ENCODE results near the gene PTK7. TPM values are rescaled to one million over a fixed set of nuclear protein-coding genes. Genes with fewer than 3 reads are reported as not detected.

Gene PTK7
- total and polyA plus RNA-seq, 8 donors: 4.0 to 64.9 (median 27.4) TPM

DNA sequence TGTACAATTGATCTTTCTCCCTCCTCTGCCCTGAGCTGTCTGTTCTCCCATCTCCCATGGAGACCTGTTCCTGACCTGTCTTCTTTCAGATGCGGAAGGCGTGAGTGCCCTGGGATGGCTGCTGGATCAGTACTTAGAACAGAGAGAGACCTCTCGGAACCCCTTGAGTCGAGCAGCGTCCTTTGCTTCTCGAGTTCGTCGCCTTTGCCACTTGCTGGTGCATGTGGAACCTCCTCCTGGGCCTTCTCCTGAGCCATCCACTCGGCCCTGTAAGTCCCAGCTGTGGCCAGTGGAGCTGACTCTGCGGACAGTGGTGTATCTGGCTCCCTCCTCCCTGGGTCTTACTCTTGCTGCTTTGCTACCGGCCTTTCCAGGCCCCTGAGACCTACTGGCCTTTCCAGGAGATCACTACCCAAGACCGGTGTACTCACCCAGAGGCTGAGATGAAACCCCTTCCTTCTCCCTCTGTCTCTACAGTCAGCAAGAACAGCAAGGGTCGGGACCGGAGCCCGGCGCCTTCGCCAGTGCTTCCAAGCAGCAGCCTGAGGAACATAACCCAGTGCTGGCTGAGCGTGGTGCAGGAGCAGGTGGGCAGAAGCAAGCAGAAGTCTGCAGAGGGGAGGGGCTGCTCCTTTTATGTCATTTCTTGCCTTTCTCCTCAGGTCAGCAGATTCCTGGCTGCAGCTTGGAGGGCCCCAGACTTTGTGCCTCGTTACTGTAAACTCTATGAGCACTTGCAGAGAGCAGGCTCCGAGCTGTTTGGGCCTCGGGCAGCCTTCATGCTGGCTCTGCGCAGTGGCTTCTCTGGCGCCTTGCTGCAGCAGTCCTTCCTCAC, 128.4 kb downstream of the PTK7 start:
- 93 to 96% (median 95%) methylated on average over 23 of the region's 23 CpGs for WGBS, 5 donors

DNA sequence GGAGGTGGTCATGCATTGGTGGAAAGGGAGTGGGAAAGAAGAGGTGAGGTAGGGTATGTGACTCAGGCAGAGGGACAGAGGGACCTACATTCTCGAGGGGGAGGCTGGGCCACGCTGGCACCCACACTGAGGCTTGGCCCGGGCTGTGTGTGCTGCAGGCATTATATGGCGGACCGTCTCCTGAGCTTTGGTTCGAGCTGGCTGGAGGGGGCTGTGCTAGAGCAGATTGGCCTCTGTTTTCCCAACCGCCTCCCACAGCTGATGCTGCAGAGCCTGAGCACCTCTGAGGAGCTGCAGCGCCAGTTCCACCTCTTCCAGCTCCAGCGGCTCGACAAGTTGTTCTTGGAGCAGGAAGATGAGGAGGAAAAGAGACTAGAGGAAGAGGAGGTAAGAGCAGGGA, 129.7 kb downstream of the PTK7 start:
- H3K4me3 ChIP-seq: no peak overlapping the region
- peaks cover 15 to 58% (median 36%) of the 10 kb centered on the region in 4 donors for H3K36me3 ChIP-seq

More for the DNA sequence above, 128.4 kb downstream of the PTK7 start:
- H3K27ac ChIP-seq: no peak overlapping the region
- no peak for TF ChIP-seq EP300 (IDR thresholded peaks at IDR 0.05)
- no peak for TF ChIP-seq POLR2A (IDR thresholded peaks at IDR 0.05)
- H3K4me3 ChIP-seq: no peak overlapping the region
- no peaks in the 10 kb centered on the region for H3K27me3 ChIP-seq
- H3K36me3 ChIP-seq: peaks cover 23 to 71% (median 50%) of the 10 kb centered on the region in 4 donors
- intact Hi-C loops (cut with DNase I; ENCODE audit: low total_unique reads): no loop called here
- H3K4me1 ChIP-seq: no peaks in the 10 kb centered on the region
- DNase-seq: no peak
- H3K9me3 ChIP-seq: no peaks in the 10 kb centered on the region

DNA sequence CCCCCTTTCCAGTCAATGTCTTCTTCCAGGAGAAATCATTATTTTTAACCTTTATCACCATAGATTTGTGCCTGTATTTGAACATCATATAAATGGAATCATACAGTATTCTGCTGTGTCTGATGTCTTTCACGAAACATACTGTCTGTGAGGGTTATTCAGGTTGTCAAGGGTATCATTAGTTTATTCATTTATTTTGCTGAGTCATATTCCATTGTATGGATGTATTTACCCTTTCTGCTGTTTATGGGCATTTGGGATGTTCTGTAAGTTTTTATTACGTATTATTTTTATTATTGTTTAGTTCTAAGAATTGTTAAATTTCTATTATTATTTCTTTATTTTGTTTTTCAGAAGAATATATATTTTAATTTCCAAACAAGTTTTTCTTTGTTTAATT, 131.2 kb downstream of the PTK7 start:
- TF ChIP-seq POLR2AphosphoS5 (IDR thresholded peaks at IDR 0.05) (no peak), EP300 (IDR thresholded peaks at IDR 0.05) (no peak), POLR2A (IDR thresholded peaks at IDR 0.05) (no peak)
- TF ChIP-seq, protein P1, sequence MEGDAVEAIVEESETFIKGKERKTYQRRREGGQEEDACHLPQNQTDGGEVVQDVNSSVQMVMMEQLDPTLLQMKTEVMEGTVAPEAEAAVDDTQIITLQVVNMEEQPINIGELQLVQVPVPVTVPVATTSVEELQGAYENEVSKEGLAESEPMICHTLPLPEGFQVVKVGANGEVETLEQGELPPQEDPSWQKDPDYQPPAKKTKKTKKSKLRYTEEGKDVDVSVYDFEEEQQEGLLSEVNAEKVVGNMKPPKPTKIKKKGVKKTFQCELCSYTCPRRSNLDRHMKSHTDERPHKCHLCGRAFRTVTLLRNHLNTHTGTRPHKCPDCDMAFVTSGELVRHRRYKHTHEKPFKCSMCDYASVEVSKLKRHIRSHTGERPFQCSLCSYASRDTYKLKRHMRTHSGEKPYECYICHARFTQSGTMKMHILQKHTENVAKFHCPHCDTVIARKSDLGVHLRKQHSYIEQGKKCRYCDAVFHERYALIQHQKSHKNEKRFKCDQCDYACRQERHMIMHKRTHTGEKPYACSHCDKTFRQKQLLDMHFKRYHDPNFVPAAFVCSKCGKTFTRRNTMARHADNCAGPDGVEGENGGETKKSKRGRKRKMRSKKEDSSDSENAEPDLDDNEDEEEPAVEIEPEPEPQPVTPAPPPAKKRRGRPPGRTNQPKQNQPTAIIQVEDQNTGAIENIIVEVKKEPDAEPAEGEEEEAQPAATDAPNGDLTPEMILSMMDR (IDR thresholded peaks at IDR 0.05): no peak
- H3K27me3 ChIP-seq: no peaks in the 10 kb centered on the region
- WGBS, 5 donors: 87 to 93% (median 89%) methylated on average over 2 of the region's 2 CpGs

More for the DNA sequence above, 129.7 kb downstream of the PTK7 start:
- Histone ChIP-seq H3K9me3 (no peaks in the 10 kb centered on the region), H3K4me1 (no peaks in the 10 kb centered on the region), H3K27me3 (no peaks in the 10 kb centered on the region), H3K27ac (no peak overlapping the region)
- intact Hi-C loops (cut with DNase I; ENCODE audit: low total_unique reads): no loop called here
- DNase-seq: no peak
- WGBS, 5 donors: 92 to 97% (median 95%) methylated on average over 10 of the region's 10 CpGs
- TF ChIP-seq POLR2A (IDR thresholded peaks at IDR 0.05): no peak
- TF ChIP-seq POLR2AphosphoS5 (IDR thresholded peaks at IDR 0.05): no peak
- TF ChIP-seq EP300 (IDR thresholded peaks at IDR 0.05): no peak
- TF ChIP-seq, protein P1 (IDR thresholded peaks at IDR 0.05): no peak

More for the DNA sequence above, 131.2 kb downstream of the PTK7 start:
- intact Hi-C loops (cut with DNase I; ENCODE audit: low total_unique reads): no loop called here
- Histone ChIP-seq H3K9me3 (no peaks in the 10 kb centered on the region), H3K36me3 (peaks cover 15 to 50% (median 30%) of the 10 kb centered on the region in 4 donors), H3K27ac (no peak overlapping the region), H3K4me1 (no peaks in the 10 kb centered on the region), H3K4me3 (no peak overlapping the region)
- no peak for DNase-seq

Other genes starting within 250 kb of the PTK7 start
- gene RPL7L1, start 196.7 kb upstream of the PTK7 start, total RNA-seq: 100 to 1,000 TPM in 1 of 5 donors, 10 to 100 TPM in 3, 1 to 10 TPM in 1; 7.2 to 105 (median 21.4) TPM
- 10 to 100 TPM; 28.2 to 47.8 (median 47.6) TPM for gene RPL7L1, start 196.7 kb upstream of the PTK7 start, polyA plus RNA-seq
- gene PTCRA, start 160.3 kb upstream of the PTK7 start, total RNA-seq: not detected
- gene PTCRA, start 160.3 kb upstream of the PTK7 start, polyA plus RNA-seq: not detected
- 10 to 100 TPM in 4 of 5 donors, 1 to 10 TPM in 1; 2.2 to 45.5 (median 30.3) TPM for gene CNPY3, start 146.8 kb upstream of the PTK7 start, total RNA-seq
- gene CNPY3, start 146.8 kb upstream of the PTK7 start, polyA plus RNA-seq: 10 to 100 TPM; 21.7 to 33.7 (median 25.8) TPM
- 10 to 100 TPM in 1 of 5 donors, 1 to 10 TPM in 1, under 1 TPM in 1, not detected in 2; 0.45 to 21.3 (median 1.8) TPM for gene GNMT, start 115.6 kb upstream of the PTK7 start, total RNA-seq
- gene GNMT, start 115.6 kb upstream of the PTK7 start, polyA plus RNA-seq: 100 to 1,000 TPM in 1 of 3 donors, 10 to 100 TPM in 2; 14.4 to 121 (median 73.2) TPM
- 100 to 1,000 TPM in 1 of 5 donors, 10 to 100 TPM in 2, 1 to 10 TPM in 2; 5.5 to 118 (median 23.9) TPM for gene PEX6, start 97.1 kb upstream of the PTK7 start, total RNA-seq
- gene PEX6, start 97.1 kb upstream of the PTK7 start, polyA plus RNA-seq: 10 to 100 TPM; 13.0 to 16.4 (median 15.1) TPM
- gene PPP2R5D, start 91.7 kb upstream of the PTK7 start, total RNA-seq: 100 to 1,000 TPM in 1 of 5 donors, 10 to 100 TPM in 4; 19.6 to 517 (median 40.6) TPM
- gene PPP2R5D, start 91.7 kb upstream of the PTK7 start, polyA plus RNA-seq: 10 to 100 TPM; 21.0 to 23.7 (median 21.5) TPM
- 10 to 100 TPM in 4 of 5 donors, 1 to 10 TPM in 1; 3.6 to 61.3 (median 27.7) TPM for gene MEA1, start 62.4 kb upstream of the PTK7 start, total RNA-seq
- gene MEA1, start 62.4 kb upstream of the PTK7 start, polyA plus RNA-seq: 100 to 1,000 TPM in 2 of 3 donors, 10 to 100 TPM in 1; 95.2 to 118 (median 102) TPM
- gene KLHDC3, start 62.1 kb upstream of the PTK7 start, total RNA-seq: 10 to 100 TPM; 40.0 to 88.5 (median 66.5) TPM
- gene KLHDC3, start 62.1 kb upstream of the PTK7 start, polyA plus RNA-seq: 10 to 100 TPM; 57.7 to 85.0 (median 84.2) TPM
- gene RRP36, start 54.7 kb upstream of the PTK7 start, total RNA-seq: 10 to 100 TPM in 4 of 5 donors, 1 to 10 TPM in 1; 3.5 to 61.1 (median 37.1) TPM
- gene RRP36, start 54.7 kb upstream of the PTK7 start, polyA plus RNA-seq: 10 to 100 TPM; 27.8 to 47.7 (median 39.6) TPM
- 10 to 100 TPM in 4 of 5 donors, 1 to 10 TPM in 1; 9.9 to 26.1 (median 14.1) TPM for gene CUL7, start 22.5 kb upstream of the PTK7 start, total RNA-seq
- gene CUL7, start 22.5 kb upstream of the PTK7 start, polyA plus RNA-seq: 1 to 10 TPM; 4.4 to 5.9 (median 4.7) TPM
- gene MRPL2, start 16.9 kb upstream of the PTK7 start, total RNA-seq: 10 to 100 TPM in 2 of 5 donors, 1 to 10 TPM in 3; 3.5 to 28.1 (median 8.8) TPM
- gene MRPL2, start 16.9 kb upstream of the PTK7 start, polyA plus RNA-seq: 10 to 100 TPM; 40.0 to 74.8 (median 49.8) TPM
- 100 to 1,000 TPM in 2 of 5 donors, 10 to 100 TPM in 3; 24.4 to 410 (median 61.1) TPM for gene KLC4, start 16.7 kb upstream of the PTK7 start, total RNA-seq
- 10 to 100 TPM; 23.5 to 38.5 (median 31.1) TPM for gene KLC4, start 16.7 kb upstream of the PTK7 start, polyA plus RNA-seq
- gene SRF, start 95.0 kb downstream of the PTK7 start, total RNA-seq: 10 to 100 TPM; 10.5 to 40.6 (median 25.5) TPM
- 10 to 100 TPM; 21.7 to 25.6 (median 22.5) TPM for gene SRF, start 95.0 kb downstream of the PTK7 start, polyA plus RNA-seq
- gene CUL9, start 105.9 kb downstream of the PTK7 start, total RNA-seq: 100 to 1,000 TPM in 1 of 5 donors, 10 to 100 TPM in 4; 22.8 to 120 (median 53.9) TPM
- 10 to 100 TPM; 35.7 to 49.7 (median 40.3) TPM for gene CUL9, start 105.9 kb downstream of the PTK7 start, polyA plus RNA-seq
- gene DNPH1, start 153.2 kb downstream of the PTK7 start, total RNA-seq: 100 to 1,000 TPM in 1 of 5 donors, 10 to 100 TPM in 3, not detected in 1; 42.9 to 136 (median 66.5) TPM
- 100 to 1,000 TPM; 109 to 158 (median 113) TPM for gene DNPH1, start 153.2 kb downstream of the PTK7 start, polyA plus RNA-seq
- gene TTBK1, start 167.2 kb downstream of the PTK7 start, total RNA-seq: under 1 TPM in 2 of 5 donors, not detected in 3; 0.14 to 0.37 TPM
- under 1 TPM; 0.05 to 0.15 (median 0.12) TPM for gene TTBK1, start 167.2 kb downstream of the PTK7 start, polyA plus RNA-seq
- gene SLC22A7, start 221.9 kb downstream of the PTK7 start, total RNA-seq: not detected
- not detected for gene SLC22A7, start 221.9 kb downstream of the PTK7 start, polyA plus RNA-seq
- gene CRIP3, start 232.5 kb downstream of the PTK7 start, total RNA-seq: under 1 TPM in 1 of 5 donors, not detected in 4; 0.92 TPM
- gene CRIP3, start 232.5 kb downstream of the PTK7 start, polyA plus RNA-seq: 1 to 10 TPM in 1 of 3 donors, under 1 TPM in 1, not detected in 1; 0.37 to 1.6 TPM